Astrocyte of the cerebellum (primary cell): ENCODE results near the gene PTPN11.
"Not testable (repeated sequence)": the region's sequence is repeated elsewhere in the genome, so short reads cannot be mapped to it uniquely, and the experiment has no call there.

ENCODE experiments used
- DNase-seq: peaks from one replicate; pipeline ENCODE4 v3.0.0-alpha.2; 2011; ENCODE audit warnings: low read depth
- H3K4me3 ChIP-seq: 2 replicates; pipeline ENCODE4 v1.5.1; 2011; ENCODE audit warnings: mild to moderate bottlenecking, low read depth, low read length, moderate library complexity
- in situ Hi-C: cut with HindIII; loops from 2 replicates; pipeline ENCODE4 v1.10.0; 2017; ENCODE audit warnings: low sequenced_read_pairs
- TF ChIP-seq, protein P1 (sequence below): IDR thresholded peaks from 2 replicates; pipeline ENCODE4 v1.5.1; 2012; ENCODE audit warnings: low read length, low read depth, moderate library complexity, mild to moderate bottlenecking; ENCODE audit errors: missing control alignments

The PTPN11 gene

DNA sequence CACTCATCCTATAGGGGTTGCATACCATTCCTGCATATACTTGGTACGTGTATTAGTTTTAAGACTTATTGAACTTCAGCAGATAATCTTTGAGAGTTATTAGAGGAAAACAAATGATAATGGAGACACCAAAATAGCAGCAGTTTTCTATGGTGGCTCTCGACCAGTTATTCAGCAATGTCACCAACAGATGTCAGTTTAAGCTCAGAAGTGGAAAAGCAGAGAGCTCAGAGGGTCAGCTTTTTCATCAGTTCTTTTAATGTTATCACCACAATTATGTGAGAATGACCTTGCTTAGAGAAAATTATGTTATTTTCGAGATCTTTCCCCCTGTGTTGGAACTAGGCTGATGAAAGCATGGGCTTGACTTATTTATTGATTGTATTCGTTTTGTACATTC is 32.0 kb downstream of the PTPN11 start:
- DNase-seq: no peak
- TF ChIP-seq, protein P1, sequence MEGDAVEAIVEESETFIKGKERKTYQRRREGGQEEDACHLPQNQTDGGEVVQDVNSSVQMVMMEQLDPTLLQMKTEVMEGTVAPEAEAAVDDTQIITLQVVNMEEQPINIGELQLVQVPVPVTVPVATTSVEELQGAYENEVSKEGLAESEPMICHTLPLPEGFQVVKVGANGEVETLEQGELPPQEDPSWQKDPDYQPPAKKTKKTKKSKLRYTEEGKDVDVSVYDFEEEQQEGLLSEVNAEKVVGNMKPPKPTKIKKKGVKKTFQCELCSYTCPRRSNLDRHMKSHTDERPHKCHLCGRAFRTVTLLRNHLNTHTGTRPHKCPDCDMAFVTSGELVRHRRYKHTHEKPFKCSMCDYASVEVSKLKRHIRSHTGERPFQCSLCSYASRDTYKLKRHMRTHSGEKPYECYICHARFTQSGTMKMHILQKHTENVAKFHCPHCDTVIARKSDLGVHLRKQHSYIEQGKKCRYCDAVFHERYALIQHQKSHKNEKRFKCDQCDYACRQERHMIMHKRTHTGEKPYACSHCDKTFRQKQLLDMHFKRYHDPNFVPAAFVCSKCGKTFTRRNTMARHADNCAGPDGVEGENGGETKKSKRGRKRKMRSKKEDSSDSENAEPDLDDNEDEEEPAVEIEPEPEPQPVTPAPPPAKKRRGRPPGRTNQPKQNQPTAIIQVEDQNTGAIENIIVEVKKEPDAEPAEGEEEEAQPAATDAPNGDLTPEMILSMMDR: no peak
- no peak overlapping the region for H3K4me3 ChIP-seq
- in situ Hi-C loops: no loop called here

DNA sequence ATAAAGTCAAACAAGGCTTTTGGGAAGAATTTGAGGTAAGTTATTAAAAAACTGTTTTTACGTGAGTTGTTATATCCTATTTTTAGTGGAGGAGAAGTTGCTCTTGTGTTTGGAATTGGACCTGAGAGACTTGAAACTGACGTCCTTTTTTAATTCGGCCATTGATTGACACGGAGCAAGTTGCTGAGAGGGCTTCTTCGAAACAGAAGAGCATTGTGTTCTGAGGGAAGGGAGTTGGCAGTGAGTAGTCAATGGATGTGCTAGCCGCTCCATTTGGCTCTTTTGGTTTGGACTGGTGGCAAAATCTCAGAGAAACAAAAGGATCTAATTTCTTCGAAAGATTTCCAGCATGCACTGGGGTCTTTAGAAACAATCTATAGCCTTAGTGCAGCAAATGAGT is 37.3 kb downstream of the PTPN11 start:
- DNase-seq: no peak
- TF ChIP-seq, protein P1: no peak
- in situ Hi-C loops: no loop called here
- no peak overlapping the region for H3K4me3 ChIP-seq

DNA sequence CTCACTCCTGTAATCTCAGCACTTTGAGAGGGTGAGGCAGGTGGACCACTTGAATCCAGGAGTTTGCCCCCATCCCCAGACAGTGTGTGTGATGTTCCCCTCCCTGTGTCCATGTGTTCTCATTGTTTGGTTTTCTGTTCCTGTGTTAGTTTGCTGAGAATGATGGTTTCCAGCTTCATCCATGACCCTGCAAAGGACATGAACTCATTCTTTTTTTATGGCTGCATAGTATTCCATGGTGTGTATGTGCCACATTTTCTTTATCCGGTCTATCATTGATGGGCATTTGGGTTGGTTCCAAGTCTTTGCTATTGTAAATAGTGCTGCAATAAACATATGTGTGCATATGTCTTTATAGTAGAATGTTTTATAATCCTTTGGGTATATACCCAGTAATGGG is 38.4 kb downstream of the PTPN11 start:
- in situ Hi-C loops, DNase-seq: not testable (repeated sequence)

DNA sequence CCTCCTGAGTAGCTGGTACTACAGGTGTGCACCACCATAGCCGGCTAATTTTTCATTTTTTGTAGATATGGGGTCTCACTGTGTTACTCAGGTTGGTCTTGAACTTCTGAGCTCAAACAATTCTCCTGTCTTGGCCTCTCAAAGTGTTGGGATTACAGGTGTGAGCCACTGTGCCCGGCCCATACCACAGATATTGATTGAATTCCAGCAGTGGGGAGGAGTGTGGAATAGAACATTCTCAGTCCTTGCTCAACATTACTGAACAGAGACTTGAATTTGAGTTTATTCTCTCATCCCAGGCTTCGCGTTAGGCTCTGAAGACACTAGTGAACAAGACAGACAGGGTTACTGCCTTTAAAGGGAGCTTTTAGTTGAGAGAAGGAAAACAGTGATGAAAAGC is 39.6 kb downstream of the PTPN11 start:
- DNase-seq: no peak
- in situ Hi-C loops: no loop called here
- TF ChIP-seq, protein P1: no peak
- no peak overlapping the region for H3K4me3 ChIP-seq

More for the DNA sequence above, 38.4 kb downstream of the PTPN11 start:
- not testable (repeated sequence) for H3K4me3 ChIP-seq

DNA sequence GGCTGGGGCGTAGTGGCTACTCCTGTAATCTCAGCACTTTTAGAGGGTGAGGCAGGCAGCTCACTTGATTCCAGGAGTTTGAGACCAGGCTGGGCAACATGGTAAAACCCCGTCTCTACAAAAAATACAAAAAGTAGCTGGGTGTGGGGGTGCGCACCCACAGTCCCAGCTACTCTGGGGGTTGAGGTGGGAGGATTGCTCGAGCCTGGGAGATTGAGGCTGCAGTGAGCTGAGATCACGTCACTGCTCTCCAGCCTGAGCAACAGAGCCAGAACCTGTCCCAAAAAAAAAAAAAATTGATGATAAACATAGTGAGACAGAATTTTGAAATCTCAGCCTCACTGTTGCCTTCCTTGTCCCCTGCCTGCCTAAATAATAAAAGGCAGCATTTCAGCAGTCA is 40.0 kb downstream of the PTPN11 start:
- no peak overlapping the region for H3K4me3 ChIP-seq
- in situ Hi-C loops: no loop called here
- TF ChIP-seq, protein P1: no peak
- no peak for DNase-seq

DNA sequence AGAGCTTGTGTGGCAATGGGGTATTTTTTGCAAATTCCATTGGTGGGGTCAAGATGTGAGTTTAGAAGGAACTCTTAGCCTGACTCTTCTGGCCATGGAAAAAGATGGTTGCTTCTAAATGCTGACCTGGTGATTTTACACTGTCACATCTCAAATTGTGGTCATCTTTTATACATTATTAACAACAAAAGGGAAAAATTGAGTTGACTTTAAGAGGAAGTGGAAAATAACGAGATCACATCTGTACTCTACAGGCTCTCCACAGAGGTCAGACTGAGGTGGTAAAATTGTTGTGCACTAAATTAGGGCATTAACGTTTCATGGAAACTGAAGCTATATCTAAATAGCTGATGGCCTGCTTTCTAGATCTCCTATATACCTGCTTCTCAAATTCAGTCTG is 44.7 kb downstream of the PTPN11 start:
- in situ Hi-C loops: no loop called here
- DNase-seq: no peak
- H3K4me3 ChIP-seq: no peak overlapping the region
- TF ChIP-seq, protein P1: no peak

DNA sequence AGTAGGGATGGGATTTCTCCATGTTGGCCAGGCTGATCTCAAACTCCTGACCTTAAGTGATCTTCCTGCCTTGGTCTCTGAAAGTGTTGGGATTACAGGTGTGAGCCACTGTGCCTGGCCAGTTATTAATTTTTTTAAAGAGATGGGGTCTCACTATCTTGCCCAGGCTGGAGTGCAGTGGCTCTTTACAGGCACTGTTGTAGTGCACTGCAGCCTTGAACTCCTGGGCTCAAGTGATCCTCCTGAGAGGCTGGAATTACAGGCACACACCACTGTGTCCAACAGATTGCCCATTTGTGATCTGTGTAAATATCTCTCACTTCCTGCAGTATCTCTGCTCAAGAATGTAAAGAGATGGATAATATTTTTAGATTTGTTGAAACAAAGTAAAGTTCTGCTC is 45.9 kb downstream of the PTPN11 start:
- in situ Hi-C loops: no loop called here
- no peak for DNase-seq
- TF ChIP-seq, protein P1: no peak
- no peak overlapping the region for H3K4me3 ChIP-seq
